ENCODE results near the gene ARAP1.

The ARAP1 gene

DNA sequence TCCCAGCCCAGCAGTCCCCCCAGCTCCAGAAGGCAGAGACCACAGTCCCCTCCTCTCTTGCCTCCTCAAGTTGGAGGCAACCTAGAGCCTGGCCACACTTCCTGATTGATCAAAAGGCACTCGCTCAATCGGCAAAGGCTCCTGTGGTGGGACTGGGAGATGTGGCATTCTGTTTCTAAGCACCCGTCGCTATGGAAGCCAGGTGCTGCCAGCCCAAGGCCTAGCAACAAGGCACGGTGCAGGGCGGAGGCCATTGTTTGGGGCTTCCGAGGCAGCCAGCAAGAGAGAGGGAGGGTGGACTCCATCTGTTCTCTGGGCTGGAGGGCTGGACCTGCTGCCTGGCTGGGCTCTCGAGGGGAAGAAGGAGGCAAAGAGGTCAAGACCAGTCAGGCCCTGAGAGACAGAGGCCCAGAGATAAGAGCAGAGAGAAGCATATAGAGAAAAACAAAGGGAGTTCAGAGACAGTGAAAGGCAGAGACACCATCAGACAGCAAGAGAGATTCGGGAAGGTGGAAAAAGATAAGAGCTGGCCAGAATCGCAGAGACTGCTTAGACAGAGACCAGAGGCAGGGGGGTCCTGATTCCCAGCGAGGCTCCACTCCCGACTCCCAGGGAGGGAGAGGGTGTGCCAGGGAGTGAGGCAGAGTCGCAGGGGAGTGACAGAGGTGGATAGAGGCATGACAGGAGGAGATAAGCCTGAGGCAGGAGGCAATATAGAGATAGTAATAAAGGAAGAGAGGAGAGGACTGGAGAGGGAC, 99.2 kb downstream of the ARAP1 start:
- peak; percentile 67 for DNase-seq

DNA sequence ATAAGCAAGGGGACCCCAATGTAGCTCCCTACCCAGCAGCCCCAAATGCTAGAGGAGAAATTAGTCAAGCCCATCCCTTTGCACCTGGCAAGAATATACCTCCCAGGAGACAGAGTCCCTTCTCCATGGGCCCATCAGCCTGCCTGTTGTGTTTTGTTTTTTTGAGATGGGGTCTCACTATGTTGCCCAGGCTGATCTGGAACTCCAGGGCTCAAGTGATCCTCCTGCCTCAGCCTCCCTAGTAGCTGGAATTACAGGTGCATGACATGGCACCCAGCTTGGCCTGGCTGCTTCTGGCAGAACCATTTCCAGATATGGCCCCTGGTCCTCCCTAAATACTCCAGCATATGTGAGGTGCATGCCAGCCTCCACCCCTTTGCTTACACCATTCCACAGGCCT, 100.1 kb downstream of the ARAP1 start:
- no peak for DNase-seq

DNA sequence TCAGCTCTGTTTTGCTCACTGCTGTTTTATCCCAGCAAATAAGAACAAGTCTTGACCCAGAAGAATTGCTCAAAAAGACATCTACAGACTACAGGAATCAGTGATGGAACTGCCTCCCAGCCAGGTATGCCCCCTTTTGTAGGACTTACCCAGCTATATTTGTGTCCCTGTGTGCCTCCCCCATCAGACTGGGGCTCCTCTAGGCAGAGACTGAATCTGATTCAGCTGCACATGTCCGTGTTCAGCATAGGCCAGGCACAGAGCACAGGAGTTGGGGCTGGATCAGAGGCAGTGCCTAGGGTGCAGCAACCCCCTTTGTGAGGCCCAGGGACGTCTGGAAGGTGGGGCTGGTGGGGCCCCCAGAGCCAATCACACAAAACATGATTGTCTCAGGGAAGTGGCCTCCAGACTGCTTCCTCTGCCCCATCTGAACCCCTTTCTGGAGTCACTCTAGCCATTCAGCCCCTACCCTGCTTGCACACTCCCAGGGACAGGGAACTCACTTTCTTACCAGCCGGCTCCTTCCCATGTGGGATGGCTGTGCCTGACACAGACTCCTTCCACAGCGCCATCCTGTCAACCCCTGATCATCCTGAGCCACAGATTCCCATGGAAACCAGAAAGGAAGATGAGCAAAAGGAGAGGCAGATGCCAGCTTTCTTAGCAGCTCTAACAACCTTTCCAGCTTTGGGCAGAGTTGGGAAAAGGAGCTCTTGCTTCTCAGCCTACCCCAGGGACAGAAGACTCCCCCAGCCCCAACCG, 102.8 kb downstream of the ARAP1 start:
- no peak for DNase-seq

DNA sequence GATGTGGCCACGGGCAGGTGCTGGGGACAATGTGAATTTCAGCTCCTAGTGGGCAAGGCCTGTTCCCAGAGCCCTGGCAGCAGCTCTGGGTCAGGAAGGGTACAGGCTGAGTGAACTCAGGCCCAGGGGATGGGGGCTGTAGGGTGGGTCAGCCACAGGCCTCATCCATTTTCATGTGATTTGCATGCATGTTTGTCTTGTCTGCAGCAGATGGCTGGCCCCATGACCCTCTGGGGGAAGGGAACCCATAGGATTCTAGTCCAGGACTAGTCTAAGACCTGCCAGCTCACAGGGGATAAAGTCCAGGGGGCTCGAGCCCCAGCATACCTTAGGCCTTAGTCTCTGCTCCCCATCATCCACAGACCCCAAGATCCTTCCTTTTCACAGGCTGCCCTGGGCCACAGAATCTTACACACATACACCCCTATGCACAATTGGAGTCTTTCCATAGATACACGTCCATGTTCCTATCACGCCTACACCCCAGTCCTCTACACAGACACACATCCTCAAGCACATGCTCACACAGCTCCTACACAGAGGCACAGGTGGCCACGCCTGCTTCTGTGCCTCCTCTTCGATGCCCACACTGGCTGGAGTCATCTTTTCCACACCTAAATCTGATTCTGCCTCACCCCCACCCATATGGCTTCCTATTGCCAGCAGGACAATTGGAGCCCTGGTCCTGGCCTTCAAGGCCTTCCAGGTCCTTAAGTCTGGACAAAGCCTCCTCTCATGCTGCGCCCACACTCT, 103.6 kb downstream of the ARAP1 start:
- DNase-seq, result no peak

DNA sequence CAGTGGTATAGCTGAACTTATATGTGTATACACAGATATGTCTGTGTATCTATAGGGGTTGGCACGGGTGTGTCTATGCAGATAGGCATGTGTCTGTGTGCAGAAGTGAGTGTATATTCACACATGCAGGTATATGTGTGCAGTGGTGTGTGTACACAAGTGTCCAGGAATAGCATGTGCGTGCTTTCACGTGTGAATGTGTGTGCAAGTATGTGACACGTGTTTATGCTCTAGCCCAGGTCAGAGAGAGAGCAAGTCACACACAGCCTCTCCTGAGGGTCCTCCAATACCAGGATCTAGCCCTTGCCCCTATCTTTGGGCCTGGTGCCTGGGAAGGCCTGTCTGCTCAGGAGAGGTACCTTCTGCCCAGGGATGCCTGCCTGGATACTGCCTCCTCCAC, 104.3 kb downstream of the ARAP1 start:
- no peak for DNase-seq

DNA sequence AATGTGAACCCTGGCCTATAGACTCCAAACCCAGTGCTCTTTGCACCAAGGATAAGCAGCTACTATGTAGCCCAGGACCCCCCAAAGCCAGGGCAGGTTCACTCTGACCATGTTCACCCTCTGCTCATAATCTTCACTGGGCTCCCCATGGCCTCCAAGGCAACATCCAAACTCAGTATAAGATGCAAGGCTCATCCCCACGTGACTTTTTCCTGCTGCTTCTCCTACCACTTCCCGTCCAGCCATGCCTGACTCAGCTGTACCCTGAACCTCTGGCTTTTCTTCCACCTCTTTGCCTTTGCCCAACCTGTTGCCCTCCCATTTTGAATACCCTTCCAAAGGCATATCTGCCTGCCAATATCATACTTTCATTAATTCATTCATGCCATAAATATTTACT, 105.7 kb downstream of the ARAP1 start:
- DNase-seq, result no peak

DNA sequence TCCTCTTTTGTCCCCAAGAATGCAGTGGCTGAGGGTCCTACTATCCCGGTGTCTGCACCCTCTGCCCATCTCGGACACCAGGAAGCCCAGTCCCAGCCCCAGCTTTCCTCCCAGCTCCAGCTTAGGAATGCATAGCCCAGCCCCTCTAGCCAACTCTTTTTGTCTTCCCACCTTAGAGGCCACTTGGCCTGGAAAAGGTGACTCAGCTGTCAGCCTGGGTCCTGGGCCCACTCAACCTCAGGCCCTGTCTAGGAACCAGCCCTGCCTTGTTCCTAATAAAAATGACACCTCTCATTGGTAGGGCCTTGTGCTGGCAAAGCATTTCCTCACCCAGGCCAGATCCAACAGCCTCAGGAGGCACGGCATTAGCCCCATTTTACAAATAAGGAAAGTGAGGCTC, 106.2 kb downstream of the ARAP1 start:
- DNase-seq, result no peak

DNA sequence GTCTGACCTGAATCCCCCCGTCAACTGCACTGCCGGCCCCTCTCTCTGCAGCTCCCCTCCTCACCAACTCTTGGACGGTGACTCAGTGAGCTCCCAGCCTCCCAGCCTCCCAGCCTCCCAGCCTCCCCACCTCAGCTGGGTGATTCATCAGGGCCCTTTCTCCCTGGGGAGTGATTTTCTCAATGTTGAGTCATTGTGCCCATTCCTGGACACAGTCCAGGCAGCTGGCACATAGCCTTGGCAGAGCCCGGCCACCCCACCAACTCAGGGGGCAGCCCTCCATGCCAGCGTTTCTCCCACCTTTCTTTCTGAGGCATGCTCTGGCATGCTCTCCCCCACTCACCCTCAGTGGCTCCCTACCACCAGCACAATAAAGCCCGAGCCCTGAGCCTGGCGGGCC, 108.7 kb downstream of the ARAP1 start:
- no peak for DNase-seq

DNA sequence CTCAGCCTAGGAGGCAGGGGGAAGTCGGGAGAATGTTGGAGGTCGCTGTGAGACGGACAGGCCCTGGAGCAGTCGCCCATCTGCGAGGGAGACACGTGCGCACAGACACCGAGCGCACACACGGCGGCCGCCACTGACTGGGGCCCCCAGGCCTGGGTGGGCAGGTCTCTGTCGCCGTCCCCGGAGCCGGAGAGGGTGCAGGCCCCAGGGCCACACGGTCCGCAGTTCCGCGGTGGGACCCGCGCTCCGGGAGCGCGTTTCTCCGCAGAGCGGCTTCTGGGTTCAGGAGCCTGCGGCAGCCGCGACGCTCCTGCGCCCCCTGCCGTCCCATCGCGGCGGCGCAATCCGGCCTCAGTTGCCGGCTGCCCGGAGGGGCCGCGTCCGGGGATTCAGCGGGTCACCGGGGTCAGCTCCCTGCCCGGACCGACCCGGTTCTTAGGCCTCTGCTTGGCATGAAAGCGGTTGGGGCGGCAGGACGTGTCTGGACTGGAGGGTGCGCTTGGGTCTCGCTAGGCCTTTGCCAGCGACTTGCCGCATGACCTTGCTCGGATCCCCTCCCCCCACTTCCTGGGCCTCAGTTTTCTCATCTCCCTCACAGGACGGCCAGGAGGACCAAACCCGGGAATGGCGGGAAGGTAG, 109.2 kb downstream of the ARAP1 start:
- peak; percentile 55 for DNase-seq

DNA sequence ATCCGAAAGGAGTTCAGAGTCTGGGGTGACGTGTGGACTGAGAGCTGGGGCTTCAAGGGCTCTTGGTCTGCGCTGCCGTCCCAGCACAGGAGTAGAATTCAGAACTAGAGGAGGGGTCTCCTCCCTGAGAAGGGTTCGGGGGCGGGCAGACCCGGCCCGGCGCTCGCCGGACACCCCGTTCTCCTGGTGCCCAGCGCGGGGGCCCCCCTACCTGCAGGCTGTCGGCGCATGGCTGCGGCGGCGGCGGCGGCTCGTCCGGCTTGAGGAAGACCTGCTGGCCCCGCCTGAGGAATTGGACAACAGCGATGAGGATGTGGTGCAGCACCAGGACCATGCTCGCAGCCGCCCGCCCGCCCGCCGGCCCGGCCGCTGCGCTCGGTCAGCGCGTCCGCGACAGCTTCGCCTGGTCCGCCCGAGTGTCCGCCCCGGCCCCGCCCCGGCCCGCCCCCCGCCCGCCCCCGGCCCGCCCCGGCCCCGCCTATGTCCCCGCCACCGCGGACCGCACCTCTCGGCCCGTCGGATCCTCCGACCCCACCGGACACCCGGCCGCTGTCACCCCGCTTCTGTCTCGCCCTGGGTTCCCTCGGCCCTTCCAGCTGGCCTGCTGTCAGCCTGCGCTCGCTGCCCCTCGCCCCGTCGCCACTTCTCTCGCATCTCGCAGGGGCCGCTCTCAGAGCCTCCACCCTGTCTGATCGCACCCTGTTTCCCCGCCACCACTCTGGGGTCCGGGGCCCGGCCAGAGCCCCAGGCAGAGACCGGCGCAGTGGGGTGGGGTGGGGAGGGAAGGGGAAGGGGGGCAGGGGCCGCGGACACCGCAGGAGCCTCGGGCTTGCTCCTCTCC, 109.9 kb downstream of the ARAP1 start:
- DNase-seq, result peak; percentile 47

DNA sequence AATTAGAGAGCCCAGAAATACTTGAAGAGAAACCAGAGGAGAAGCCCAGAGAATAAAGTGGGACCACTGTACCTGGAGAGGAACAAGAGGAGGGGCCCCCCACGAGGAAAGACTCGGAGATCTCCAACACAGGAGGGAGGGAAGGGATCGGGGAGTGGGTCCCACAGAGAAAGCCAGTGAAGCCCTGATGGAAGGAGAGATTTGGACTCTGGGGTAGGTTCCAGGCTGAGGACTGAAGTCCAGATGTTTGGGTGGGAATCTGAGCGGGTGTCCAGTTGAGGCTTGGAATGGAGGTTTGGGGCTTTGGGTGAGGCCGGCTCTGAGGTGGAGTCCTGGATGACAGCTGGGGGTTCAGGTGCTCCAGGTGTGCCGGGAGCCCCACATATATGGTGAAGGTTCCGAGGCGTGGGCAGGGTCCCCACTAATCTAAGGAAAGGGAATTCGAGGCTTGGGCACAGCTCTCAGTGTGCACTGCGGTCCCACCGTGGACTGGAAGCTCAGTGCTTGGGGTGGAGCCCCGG, 110.6 kb downstream of the ARAP1 start:
- no peak for DNase-seq

DNA sequence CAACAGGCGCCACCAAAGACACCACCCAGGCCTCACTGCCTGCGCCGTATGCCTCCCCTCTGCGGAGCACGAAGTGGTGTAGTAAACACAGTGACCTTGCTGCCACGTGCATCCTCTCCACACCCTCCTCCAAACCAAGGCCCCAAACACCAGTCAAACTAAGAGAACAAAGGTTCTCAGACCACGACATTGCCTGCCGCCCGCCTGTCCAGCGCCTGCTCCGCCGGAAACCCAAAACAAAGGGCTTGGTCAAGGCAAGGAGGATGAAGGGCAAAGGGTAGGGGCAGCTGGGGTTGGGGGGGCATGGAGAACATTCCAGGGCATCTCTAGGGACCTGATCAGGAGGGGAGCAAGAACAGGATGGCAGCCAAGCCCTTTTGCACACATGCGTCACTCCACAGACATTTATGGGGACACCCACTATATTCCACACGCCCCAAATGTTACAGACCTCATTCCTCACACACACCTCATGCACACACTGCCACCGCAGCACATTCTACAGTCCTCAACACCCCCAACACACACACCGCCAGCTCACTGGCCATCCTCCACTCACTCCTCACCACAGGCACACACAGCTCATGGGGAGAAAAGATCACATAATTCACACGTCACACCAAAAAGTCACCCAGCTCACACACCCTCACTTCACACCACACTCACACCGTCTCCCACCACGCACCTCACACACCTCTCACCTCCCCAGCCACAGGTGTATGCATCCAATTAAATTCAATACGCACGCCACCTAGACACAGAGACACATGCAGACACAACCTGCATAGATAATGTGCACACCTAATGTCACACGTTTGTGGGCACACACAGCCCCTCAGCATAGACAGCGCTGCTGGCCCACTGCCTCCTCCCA, 112.5 kb downstream of the ARAP1 start:
- DNase-seq, result no peak

DNA sequence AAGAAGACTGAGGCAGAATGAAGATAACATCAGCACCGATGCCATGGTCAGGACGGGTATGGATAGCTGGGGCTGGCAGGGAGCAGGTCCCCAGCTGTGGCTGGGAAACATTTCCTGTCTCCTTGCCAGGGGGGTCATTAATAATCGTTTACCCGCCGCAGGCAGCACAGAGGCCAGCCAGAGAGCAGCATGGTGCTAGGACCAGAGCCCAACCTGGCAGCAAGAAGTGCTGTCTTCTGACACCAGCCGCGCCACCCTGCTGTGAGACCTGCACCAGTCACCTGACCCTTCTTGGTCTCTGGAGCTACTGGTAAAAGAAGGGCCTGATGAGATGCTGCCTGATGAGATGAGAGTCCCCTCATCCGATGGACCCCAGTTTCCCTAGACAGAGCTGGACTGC, 114.3 kb downstream of the ARAP1 start:
- peak; percentile 26 for DNase-seq

DNA sequence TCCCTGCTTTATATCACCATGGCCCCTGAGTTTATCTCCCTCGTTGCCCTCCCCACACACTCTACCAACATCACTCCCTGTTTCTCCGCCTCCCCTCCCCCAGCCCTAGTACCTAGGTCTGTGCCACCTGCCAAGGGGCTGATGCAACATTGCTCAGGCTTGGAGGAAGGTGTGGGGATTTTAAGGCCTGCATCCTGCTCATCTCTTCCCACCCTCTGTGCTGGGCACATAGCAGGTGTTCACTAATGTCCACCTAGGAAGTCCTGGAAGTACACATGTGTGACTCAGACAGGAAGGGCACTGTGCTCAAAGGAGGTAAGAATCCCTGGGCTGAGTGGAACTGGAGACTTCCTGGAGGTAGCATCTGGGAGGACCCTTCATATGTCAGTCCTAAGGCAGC, 115.0 kb downstream of the ARAP1 start:
- peak; percentile 46 for DNase-seq

DNA sequence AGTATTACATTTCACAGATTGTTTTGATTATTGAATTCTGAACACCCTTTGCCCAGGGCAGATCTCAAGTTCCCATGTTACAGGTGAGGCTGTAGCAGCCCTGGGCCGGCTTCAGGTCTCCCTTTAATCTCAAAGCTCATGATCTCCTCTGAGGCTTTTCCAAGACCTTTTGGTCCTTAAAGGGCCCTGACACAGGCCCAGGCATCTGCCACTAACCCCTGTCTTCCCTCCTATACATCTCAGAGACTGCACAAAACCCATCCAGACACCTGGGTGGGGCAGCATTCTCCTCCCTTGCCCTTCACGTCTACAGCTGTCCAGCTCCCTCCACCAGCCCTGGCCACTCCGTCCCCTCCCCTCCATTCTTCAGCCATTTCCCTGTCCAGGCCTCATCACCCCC, 115.8 kb downstream of the ARAP1 start:
- DNase-seq, result no peak

DNA sequence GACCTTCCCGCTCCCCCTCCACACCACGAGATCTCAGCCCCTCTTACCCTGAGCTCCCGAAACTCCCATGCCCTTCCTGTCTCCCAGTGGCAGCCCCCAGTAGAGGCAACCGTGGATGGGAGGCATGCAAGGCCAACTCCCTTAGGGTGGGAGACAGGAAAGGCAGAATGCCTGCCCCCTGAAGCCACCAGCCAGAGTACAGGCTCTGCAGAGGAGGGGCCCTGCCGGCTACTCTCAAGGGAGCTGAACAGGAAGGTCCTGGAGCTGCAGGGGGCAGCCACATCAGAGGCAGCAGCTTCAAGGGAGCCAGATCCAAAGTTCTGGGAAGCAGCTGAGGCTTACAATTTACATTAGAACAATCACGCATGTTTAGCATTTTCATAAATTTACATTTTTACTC, 116.3 kb downstream of the ARAP1 start:
- no peak for DNase-seq

DNA sequence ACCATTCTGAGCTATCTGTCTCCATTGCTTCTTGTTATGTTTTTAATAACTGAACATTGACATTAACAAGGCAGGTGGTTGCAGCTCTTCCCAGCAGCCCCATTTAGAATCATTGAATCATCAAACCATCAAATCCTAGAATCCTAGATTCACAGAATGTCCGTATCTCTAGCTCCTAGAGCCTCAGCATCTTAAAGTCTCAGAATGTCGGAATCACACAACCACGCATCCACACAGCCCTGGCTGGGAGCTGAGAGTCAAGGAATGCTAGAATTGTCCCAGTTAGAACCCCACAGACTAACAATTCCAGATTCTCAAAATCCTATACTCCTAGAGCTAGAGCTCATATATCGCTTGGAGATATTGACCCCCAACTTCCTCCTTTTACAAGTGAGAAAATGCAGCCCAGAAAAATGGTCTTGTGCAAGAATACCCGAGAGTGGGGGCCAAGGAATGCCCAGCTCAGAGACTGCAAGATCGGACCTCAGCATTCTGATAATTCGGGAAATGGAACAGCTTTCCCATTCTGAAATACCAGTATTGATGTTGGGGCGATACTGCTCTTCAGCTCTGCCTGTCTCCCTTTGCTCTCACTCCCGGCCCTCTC, 116.8 kb downstream of the ARAP1 start:
- DNase-seq, result no peak

Measured in NCI-H510A treated with DMSO at 0.1 percent for 48 hours (cell line).